Measurements from ENCODE around the gene ARHGAP40. TPM values are rescaled to one million over a fixed set of nuclear protein-coding genes. Genes with fewer than 3 reads are reported as not detected.
A peak's percentile ranks its signal among the peaks of the same experiment; 100 is the strongest.

The ARHGAP40 gene
- total and polyA plus RNA-seq, 2 of the 13 experiments (the other 11 are each of a cell fraction or from before 2014, with no cell fraction given), result 0.75 to 2.1 TPM

- TF ChIP-seq NFAT5 (CRISPR knock-in tag; IDR thresholded peaks at IDR 0.05) (no peak), RCOR2 (CRISPR knock-in tag; IDR thresholded peaks at IDR 0.05) (no peak), ZSCAN31 (CRISPR knock-in tag; IDR thresholded peaks at IDR 0.05; ENCODE audit: low read depth) (peak; percentile 67; the same call in 1 of the 2 replicates), MEF2D (CRISPR knock-in tag; IDR thresholded peaks at IDR 0.05) (peak; percentile 64; the same call in 1 of the 2 replicates), TGIF2 (CRISPR knock-in tag; IDR thresholded peaks at IDR 0.05) (peak; percentile 93; the same call in 1 of the 2 replicates), GTF3A (CRISPR knock-in tag; conservative IDR thresholded peaks at IDR 0.05) (no peak), PRDM15 (CRISPR knock-in tag; IDR thresholded peaks at IDR 0.05) (no peak), ZBTB39 (CRISPR knock-in tag; IDR thresholded peaks at IDR 0.05) (no peak), GPBP1L1 (CRISPR knock-in tag; IDR thresholded peaks at IDR 0.05) (no peak), ZNF660 (CRISPR knock-in tag; IDR thresholded peaks at IDR 0.05; ENCODE audit: borderline replicate concordance, low read depth) (no peak), NFATC3 (CRISPR knock-in tag; IDR thresholded peaks at IDR 0.05) (no peak), ZNF720 (CRISPR knock-in tag; IDR thresholded peaks at IDR 0.05) (peak; percentile 86; the same call in 1 of the 2 replicates), ZBTB25 (CRISPR knock-in tag; IDR thresholded peaks at IDR 0.05) (peak; percentile 95; the same call in 1 of the 2 replicates), TCF7L2 (IDR thresholded peaks at IDR 0.05; ENCODE audit: low read depth, low read length) (no peak)
These were observed 91.1 kb downstream of the ARHGAP40 start (continued) for GRCh38 chr20:38692436-38693411.
